ENCODE results near the gene KIF26A. TPM values are rescaled to one million over a fixed set of nuclear protein-coding genes. Genes with fewer than 3 reads are reported as not detected.

KIF26A gene
- total RNA-seq, 1 donor from 2014 or later = 0.26 TPM

DNA sequence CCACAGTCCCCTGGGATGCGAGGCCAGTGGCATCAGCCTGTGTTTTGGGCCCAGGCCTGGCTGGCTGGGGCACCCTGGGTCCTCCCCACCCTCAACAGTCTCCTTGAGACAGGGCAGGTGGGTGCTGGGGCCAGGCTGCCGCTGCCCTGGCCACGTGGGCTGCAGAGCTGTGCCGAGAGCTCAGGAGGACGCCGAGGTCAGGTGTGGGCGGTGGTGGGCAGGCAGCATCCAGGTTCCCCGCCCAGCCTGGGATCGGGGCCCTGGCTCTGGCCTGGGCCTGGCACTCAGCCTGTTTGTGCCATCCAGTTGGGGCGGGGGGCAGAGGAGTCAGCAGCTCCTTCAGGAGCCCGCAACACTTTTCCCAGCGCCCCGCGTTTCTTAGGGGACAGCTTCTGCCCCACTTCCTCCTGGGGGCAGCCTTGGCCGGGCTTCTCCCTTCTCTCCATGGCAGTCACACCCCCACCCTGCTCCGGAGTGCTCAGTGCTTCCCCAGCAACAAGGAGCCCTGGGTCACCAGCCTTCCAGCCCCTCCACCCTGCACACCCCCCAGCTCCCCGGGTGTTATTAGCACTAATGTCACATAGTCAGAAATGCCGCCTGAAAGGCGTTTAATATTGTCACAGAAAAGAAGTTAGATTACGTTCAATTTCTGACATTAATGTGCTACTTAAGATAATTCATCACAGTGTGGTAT, 30.8 kb downstream of the KIF26A start:
- no peaks in the 10 kb centered on the region for H3K9me3 Mint-ChIP-seq
- H3K27me3 Mint-ChIP-seq = no peaks in the 10 kb centered on the region
- no peak overlapping the region for H3K27ac Mint-ChIP-seq
- no peak overlapping the region for H3K4me3 Mint-ChIP-seq
- no peaks in the 10 kb centered on the region for H3K36me3 Mint-ChIP-seq (ENCODE audit: low read depth)
- no peak for DNase-seq
- intact Hi-C loops (cut with micrococcal nuclease) = no loop called here
- no peaks in the 10 kb centered on the region for H3K4me1 Mint-ChIP-seq

DNA sequence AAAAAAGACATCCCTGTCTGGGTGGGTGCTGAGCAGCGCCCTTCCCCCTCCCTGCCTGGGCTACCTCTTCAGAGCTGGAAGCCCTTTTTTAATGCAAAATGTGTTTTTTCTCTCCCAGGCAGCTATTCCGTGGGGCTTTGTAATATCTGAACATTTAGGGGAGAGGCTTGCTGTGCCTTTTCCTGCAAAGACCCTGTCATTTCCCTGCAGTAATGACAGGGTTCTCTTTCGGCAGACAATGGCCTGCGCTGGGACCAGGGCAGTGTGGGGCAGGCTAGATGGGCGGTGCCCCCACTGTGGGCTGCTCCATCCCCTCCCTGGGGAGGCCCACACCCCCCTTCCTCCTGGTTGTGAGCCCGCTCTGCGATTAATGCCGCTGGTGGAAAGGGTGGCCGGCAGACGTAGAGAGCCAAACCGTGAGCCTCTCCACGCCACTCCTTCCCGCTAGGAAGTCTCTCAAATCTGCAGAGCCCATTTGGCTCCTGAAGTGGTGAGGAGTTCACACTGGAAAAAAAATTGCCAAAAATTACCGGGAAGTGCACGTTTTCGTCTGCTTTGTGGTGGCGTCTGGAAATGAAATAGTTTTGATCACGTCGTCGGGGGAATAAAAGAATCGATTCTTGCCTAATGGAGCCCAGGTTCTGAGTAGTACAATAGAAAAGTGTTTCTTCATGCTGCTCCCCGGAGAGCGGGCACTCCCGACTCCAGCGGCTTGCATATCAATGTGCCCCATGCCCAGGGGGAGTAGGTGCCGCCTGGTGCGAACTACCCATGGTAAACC, 31.5 kb downstream of the KIF26A start:
- Mint-ChIP-seq H3K9me3 (no peaks in the 10 kb centered on the region), H3K27me3 (no peaks in the 10 kb centered on the region), H3K27ac (no peak overlapping the region), H3K36me3 (ENCODE audit: low read depth) (no peaks in the 10 kb centered on the region), H3K4me1 (no peaks in the 10 kb centered on the region), H3K4me3 (no peak overlapping the region)
- intact Hi-C loops (cut with micrococcal nuclease) = no loop called here
- DNase-seq = no peak

DNA sequence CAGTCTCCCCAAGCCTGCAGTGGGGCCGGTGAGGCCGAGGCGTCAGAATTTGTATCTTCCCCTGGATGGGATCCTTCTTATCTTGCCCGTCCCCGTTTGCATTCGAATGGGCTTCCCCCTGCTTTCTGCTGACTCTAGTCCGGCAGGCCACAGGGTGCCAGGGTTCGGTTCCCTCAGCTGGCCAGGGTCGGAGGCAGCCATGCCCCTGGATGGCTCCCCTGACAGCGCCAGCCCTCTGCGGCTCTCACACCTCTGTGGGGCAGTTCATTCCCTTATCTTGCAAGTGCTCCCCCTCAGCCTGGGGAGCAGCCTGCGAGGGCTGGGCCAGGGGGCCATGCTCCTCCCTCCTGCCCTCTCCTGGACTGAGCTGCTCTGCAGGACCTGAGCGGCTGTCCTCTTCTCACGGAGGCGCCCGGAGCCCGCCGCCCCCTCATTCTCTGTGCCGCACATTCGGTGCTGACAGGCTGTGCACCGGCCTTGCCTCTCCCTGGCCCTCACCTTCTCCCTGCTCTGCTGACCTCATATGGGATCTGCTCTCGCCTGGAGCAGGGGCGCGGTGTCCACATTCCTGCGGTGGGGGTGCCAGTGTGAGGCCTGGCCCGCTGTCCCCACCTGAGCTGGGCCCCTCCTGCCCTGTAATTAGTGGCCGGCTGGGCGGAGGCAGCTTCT, 32.8 kb downstream of the KIF26A start:
- no peak for DNase-seq
- no peaks in the 10 kb centered on the region for H3K9me3 Mint-ChIP-seq
- no peaks in the 10 kb centered on the region for H3K4me1 Mint-ChIP-seq
- no peaks in the 10 kb centered on the region for H3K27me3 Mint-ChIP-seq
- no peak overlapping the region for H3K4me3 Mint-ChIP-seq
- no peaks in the 10 kb centered on the region for H3K36me3 Mint-ChIP-seq (ENCODE audit: low read depth)
- no peak overlapping the region for H3K27ac Mint-ChIP-seq
- intact Hi-C loops (cut with micrococcal nuclease) = no loop called here

DNA sequence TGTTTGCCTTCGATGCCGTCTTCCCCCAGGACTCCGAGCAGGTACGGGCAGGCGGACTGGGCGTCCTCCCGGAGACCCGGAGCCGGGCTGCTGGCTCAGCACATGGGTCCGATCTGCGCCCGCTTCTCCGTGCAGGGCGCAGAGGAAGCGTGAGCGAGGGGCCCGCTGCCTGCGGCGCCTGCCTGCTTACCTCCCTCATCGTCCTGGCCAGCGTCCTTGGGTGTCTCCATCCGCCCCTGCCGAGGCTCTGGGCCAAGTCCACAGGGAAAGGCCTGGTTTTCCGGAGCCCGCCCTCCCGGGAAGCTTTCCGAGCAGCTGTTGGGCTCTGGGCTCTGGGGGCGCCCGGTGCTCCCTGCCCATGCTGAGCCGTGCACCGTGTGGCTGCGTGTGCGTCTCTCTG, 33.5 kb downstream of the KIF26A start:
- Mint-ChIP-seq H3K4me3 (no peak overlapping the region), H3K27me3 (no peaks in the 10 kb centered on the region), H3K36me3 (ENCODE audit: low read depth) (no peaks in the 10 kb centered on the region), H3K9me3 (no peaks in the 10 kb centered on the region), H3K27ac (no peak overlapping the region), H3K4me1 (no peaks in the 10 kb centered on the region)
- DNase-seq = no peak
- intact Hi-C loops (cut with micrococcal nuclease) = no loop called here

DNA sequence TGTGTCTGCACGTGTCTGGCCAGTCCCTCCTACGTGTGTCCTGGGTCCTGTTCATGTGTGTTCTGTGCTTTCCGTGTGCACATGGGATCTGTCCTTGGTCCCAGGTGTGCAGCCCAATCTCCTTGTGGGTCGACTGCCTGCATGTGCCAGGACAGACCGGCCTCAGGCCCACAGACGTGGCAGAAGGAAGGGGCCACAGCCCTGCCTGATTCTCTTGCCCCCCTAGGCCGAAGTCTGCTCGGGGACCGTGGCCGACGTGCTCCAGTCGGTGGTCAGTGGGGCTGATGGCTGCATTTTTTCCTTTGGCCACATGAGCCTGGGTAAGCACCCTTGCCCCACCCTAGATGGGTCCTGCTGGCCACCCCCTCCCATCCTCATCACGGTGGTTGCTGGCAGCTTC, 34.0 kb downstream of the KIF26A start:
- no peaks in the 10 kb centered on the region for H3K4me1 Mint-ChIP-seq
- DNase-seq = no peak
- intact Hi-C loops (cut with micrococcal nuclease) = no loop called here
- no peak overlapping the region for H3K4me3 Mint-ChIP-seq
- H3K9me3 Mint-ChIP-seq = no peaks in the 10 kb centered on the region
- no peaks in the 10 kb centered on the region for H3K36me3 Mint-ChIP-seq (ENCODE audit: low read depth)
- H3K27ac Mint-ChIP-seq = no peak overlapping the region
- no peaks in the 10 kb centered on the region for H3K27me3 Mint-ChIP-seq

DNA sequence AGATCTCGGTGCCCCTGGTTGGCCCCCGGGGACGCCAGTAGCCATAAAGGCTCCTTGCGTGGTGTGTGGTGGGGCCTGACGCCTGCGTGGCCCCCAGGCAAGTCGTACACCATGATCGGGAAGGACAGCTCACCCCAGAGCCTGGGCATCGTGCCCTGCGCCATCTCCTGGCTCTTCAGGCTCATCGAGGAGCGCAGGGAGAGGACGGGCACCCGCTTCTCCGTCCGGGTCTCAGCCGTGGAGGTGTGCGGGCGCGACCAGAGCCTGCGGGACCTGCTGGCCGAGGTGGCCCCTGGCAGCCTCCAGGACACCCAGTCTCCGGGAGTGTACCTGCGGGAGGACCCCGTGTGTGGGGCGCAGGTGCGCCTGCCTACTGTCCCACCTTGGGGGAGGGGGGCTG, 34.5 kb downstream of the KIF26A start:
- H3K4me1 Mint-ChIP-seq = no peaks in the 10 kb centered on the region
- H3K27ac Mint-ChIP-seq = no peak overlapping the region
- H3K36me3 Mint-ChIP-seq (ENCODE audit: low read depth) = no peaks in the 10 kb centered on the region
- no peaks in the 10 kb centered on the region for H3K9me3 Mint-ChIP-seq
- DNase-seq = no peak
- H3K27me3 Mint-ChIP-seq = no peaks in the 10 kb centered on the region
- no peak overlapping the region for H3K4me3 Mint-ChIP-seq
- intact Hi-C loops (cut with micrococcal nuclease) = no loop called here

DNA sequence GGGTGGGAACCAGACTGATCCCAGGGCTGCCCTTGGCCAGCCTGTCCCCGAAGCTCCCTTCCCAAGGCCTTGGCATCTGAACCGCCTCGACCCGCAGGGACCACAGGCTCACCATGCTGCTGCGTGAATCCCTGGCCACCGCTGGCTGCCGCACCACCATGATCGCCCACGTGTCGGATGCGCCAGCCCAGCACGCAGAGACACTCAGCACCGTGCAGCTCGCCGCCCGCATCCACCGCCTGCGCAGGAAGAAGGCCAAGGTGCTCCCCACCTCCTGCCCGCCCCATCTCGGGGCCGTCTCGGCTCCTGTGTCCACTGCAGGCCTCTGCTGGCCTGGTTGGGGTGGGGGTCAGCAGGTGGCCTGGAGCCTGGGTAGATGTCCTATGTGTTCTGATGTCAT, 35.7 kb downstream of the KIF26A start:
- DNase-seq = no peak
- no peaks in the 10 kb centered on the region for H3K36me3 Mint-ChIP-seq (ENCODE audit: low read depth)
- H3K27ac Mint-ChIP-seq = no peak overlapping the region
- H3K9me3 Mint-ChIP-seq = no peaks in the 10 kb centered on the region
- no peaks in the 10 kb centered on the region for H3K27me3 Mint-ChIP-seq
- no peak overlapping the region for H3K4me3 Mint-ChIP-seq
- no peaks in the 10 kb centered on the region for H3K4me1 Mint-ChIP-seq
- intact Hi-C loops (cut with micrococcal nuclease) = no loop called here

DNA sequence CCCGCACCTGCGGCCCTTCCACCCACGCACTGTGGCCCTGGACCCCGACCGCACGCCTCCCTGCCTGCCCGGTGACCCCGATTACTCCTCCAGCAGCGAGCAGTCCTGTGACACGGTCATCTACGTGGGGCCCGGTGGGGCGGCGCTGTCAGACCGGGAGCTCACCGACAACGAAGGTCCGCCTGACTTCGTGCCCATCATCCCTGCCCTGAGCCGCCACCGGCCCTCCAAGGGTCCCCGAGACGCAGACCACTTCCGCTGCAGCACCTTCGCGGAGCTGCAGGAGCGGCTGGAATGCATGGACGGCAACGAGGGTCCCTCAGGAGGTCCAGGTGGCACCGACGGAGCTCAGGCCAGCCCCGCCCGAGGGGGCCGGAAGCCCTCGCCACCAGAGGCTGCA, 36.7 kb downstream of the KIF26A start:
- no peaks in the 10 kb centered on the region for H3K36me3 Mint-ChIP-seq (ENCODE audit: low read depth)

DNA sequence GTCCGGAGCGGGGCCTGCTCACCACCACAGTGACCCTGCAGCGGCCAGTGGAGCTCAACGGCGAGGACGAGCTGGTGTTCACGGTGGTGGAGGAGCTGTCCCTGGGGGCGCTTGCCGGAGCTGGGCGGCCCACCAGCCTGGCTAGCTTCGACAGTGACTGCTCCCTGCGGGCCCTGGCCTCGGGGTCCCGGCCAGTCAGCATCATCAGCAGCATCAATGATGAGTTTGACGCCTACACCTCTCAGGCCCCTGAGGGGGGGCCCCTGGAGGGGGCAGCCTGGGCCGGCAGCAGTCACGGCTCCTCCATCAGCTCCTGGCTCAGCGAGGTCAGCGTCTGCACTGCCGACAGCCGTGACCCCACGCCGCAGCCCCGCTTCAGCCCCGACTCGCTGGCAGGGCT, 37.4 kb downstream of the KIF26A start:
- Mint-ChIP-seq H3K27ac (no peak overlapping the region), H3K36me3 (ENCODE audit: low read depth) (no peaks in the 10 kb centered on the region), H3K9me3 (no peaks in the 10 kb centered on the region), H3K27me3 (no peaks in the 10 kb centered on the region), H3K4me3 (no peak overlapping the region), H3K4me1 (no peaks in the 10 kb centered on the region)
- DNase-seq = no peak
- intact Hi-C loops (cut with micrococcal nuclease) = no loop called here

More for the DNA sequence above, 36.7 kb downstream of the KIF26A start:
- no peaks in the 10 kb centered on the region for H3K4me1 Mint-ChIP-seq
- intact Hi-C loops (cut with micrococcal nuclease) = no loop called here
- H3K9me3 Mint-ChIP-seq = no peaks in the 10 kb centered on the region
- DNase-seq = no peak
- no peak overlapping the region for H3K4me3 Mint-ChIP-seq
- H3K27me3 Mint-ChIP-seq = no peaks in the 10 kb centered on the region
- no peak overlapping the region for H3K27ac Mint-ChIP-seq

DNA sequence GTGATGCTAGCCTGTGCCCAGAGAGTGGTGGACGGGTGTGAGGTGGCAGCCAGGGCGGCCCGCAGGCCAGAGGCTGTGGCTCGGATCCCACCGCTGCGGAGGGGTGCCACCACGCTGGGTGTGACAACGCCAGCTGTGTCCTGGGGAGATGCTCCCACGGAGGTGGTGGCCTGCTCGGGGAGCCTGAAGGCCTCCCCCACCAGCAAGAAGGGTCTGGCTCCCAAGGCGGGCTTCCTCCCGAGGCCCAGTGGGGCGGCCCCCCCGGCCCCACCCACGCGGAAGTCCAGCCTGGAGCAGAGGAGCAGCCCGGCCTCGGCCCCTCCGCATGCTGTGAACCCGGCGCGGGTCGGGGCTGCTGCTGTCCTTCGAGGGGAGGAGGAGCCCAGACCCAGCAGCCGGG, 38.2 kb downstream of the KIF26A start:
- Mint-ChIP-seq H3K27ac (no peak overlapping the region), H3K27me3 (no peaks in the 10 kb centered on the region), H3K36me3 (ENCODE audit: low read depth) (no peaks in the 10 kb centered on the region), H3K4me1 (no peaks in the 10 kb centered on the region), H3K4me3 (no peak overlapping the region), H3K9me3 (no peaks in the 10 kb centered on the region)
- no peak for DNase-seq
- intact Hi-C loops (cut with micrococcal nuclease) = no loop called here

DNA sequence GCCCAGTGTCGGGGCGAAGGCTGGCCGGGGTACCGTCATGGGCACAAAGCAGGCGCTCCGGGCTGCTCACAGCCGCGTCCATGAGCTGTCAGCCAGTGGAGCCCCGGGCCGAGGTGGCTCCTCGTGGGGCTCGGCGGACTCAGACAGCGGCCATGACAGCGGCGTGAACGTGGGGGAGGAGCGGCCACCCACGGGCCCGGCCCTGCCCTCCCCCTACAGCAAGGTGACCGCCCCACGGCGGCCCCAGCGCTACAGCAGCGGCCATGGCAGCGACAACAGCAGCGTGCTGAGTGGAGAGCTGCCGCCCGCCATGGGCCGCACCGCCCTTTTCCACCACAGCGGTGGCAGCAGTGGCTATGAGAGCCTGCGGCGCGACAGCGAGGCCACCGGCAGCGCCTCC, 39.0 kb downstream of the KIF26A start:
- intact Hi-C loops (cut with micrococcal nuclease) = no loop called here
- Mint-ChIP-seq H3K27me3 (no peaks in the 10 kb centered on the region), H3K9me3 (no peaks in the 10 kb centered on the region), H3K27ac (no peak overlapping the region), H3K4me3 (no peak overlapping the region), H3K4me1 (no peaks in the 10 kb centered on the region), H3K36me3 (ENCODE audit: low read depth) (no peaks in the 10 kb centered on the region)
- DNase-seq = no peak

DNA sequence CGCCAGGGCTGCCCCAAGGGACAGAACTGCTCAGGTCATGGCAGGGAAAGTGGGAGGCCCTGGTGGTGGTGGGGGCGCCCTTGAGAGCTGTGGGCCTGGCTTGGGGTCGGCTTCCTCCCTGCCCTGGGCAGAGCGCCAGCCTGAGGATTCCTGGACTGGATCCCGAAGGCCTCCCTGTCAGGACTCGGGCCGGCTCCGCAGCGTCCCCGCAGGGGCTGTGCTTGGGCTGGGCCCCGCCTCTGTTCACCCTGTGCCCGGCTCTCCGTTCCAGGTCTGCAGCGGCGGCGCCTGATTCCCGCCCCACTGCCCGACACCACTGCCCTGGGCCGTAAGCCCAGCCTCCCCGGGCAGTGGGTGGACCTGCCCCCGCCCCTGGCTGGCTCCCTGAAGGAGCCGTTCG, 39.9 kb downstream of the KIF26A start:
- H3K27ac Mint-ChIP-seq = no peak overlapping the region
- H3K4me1 Mint-ChIP-seq = no peaks in the 10 kb centered on the region
- DNase-seq = no peak
- H3K27me3 Mint-ChIP-seq = no peaks in the 10 kb centered on the region
- H3K9me3 Mint-ChIP-seq = no peaks in the 10 kb centered on the region
- intact Hi-C loops (cut with micrococcal nuclease) = no loop called here
- no peak overlapping the region for H3K4me3 Mint-ChIP-seq
- H3K36me3 Mint-ChIP-seq (ENCODE audit: low read depth) = no peaks in the 10 kb centered on the region

DNA sequence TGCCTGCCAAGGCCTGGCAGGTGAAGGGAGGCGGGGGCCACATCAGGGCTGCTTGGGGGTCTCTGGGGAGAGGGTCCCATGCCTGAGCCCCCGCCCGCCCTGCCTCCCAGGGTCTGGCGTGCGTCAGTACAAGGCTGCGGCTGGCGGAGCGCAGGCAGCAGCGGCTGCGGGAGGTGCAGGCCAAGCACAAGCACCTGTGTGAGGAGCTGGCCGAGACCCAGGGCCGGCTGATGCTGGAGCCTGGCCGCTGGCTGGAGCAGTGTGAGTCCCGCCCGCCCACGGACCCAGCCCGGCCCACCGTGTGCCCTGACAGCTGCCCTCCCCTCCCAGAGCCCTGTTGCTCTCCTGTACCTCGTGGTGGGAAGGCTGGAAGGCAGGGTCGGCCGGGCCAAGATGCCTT, 40.7 kb downstream of the KIF26A start:
- DNase-seq = no peak
- Mint-ChIP-seq H3K27me3 (no peaks in the 10 kb centered on the region), H3K4me1 (no peaks in the 10 kb centered on the region), H3K27ac (no peak overlapping the region), H3K4me3 (no peak overlapping the region), H3K36me3 (ENCODE audit: low read depth) (no peaks in the 10 kb centered on the region), H3K9me3 (no peaks in the 10 kb centered on the region)
- intact Hi-C loops (cut with micrococcal nuclease) = no loop called here

DNA sequence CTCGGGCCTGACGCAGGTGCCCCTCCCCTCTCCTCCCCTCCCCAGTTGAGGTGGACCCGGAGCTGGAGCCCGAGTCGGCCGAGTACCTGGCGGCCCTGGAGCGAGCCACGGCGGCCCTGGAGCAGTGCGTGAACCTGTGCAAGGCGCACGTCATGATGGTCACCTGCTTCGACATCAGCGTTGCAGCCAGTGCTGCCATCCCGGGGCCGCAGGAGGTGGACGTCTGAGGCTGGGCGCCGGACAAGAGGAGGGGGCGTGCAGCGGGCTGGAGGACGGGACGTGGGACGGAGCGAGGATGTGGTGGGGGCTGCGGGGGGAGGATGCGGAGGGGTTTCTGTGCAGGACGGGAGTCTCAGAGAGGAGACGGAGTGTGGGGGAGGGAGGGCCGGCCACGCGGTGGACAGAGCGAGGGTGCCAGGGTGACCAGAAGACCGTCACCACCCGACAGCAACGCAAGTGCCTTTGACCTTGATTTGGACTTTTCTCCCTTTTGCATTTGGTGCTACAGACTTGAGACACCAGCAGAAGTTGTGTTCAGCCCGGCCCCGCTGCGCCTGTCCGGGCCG, 41.3 kb downstream of the KIF26A start:
- H3K27me3 Mint-ChIP-seq = no peaks in the 10 kb centered on the region
- no peak for DNase-seq
- H3K36me3 Mint-ChIP-seq (ENCODE audit: low read depth) = no peaks in the 10 kb centered on the region
- H3K4me3 Mint-ChIP-seq = no peak overlapping the region
- H3K4me1 Mint-ChIP-seq = no peaks in the 10 kb centered on the region
- H3K9me3 Mint-ChIP-seq = no peaks in the 10 kb centered on the region
- H3K27ac Mint-ChIP-seq = no peak overlapping the region
- intact Hi-C loops (cut with micrococcal nuclease) = no loop called here

Data from activated CD4-positive, alpha-beta T cell treated with anti-CD3 and anti-CD28 coated beads, Interleukin-2, amount 10 ng/mL, durations not matched to agents 24 days and 14 days (primary cell).